ENCODE results near the gene PTPRA. TPM values are rescaled to one million over a fixed set of nuclear protein-coding genes. Genes with fewer than 3 reads are reported as not detected.

Gene PTPRA
- total and polyA plus RNA-seq, 9 of the 15 experiments (the other 6 are each of a cell fraction or from before 2014, with no cell fraction given), result 3.4 to 80.5 (median 28.0) TPM

DNA sequence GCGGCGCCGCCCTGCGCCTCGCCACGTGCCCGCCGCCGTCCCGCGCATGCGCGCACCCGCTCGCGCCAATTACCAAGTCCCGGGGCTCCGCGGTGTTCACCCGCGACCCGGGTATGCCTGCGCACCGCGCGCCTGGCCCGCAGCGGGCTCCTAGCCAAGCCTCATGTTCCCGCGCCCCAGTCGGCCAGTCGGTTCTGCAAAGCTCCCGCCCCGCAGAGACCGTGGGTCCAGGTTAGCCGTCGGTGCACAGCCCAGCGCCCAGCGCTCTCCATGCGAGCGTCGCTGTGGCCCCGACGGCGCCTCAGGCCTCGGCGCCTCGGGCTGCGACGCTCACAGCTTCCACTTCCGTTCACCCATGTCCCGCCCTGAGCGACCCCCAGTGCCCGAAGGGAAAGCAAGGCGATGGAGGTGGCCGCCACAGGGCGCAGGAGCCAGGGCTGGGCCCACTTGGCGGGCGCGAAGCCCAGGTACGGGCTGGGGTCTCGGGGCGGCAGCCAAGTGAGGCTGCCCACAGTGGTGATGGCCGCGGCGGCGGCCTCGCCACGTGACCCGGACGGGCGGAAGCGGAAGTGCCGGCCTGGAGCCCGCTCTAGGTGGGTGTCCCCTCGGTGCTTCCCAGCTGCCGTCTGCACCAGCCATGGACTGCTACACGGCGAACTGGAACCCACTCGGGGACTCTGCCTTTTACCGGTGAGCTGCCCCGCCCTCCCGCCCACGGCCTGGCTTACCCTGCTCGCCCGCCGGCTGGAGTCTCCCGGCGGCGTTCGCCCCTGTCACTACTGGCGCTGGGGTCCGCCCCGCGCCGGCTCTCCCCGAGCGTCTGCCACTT is 32.9 kb upstream of the PTPRA start, which contains the start of the genes PCED1A and VPS16 (continued):
- TF ChIP-seq, protein P1, sequence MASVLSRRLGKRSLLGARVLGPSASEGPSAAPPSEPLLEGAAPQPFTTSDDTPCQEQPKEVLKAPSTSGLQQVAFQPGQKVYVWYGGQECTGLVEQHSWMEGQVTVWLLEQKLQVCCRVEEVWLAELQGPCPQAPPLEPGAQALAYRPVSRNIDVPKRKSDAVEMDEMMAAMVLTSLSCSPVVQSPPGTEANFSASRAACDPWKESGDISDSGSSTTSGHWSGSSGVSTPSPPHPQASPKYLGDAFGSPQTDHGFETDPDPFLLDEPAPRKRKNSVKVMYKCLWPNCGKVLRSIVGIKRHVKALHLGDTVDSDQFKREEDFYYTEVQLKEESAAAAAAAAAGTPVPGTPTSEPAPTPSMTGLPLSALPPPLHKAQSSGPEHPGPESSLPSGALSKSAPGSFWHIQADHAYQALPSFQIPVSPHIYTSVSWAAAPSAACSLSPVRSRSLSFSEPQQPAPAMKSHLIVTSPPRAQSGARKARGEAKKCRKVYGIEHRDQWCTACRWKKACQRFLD (CRISPR knock-in tag; IDR thresholded peaks at IDR 0.05), result peak; percentile 71; the same call in 1 of the 2 replicates
- no peak for TF ChIP-seq CBFB (CRISPR knock-in tag; IDR thresholded peaks at IDR 0.05)
- TF ChIP-seq HMG20A (CRISPR knock-in tag; conservative IDR thresholded peaks at IDR 0.05), result no peak
- TF ChIP-seq ERF (CRISPR knock-in tag; IDR thresholded peaks at IDR 0.05), result 0 out of 2 replicates have a peak, but pooled peaks have one; percentile 73
- no peak for TF ChIP-seq BRCA1 (IDR thresholded peaks at IDR 0.05)
- no peak for TF ChIP-seq BRCA1 (CRISPR knock-in tag; IDR thresholded peaks at IDR 0.05)
- TF ChIP-seq, protein P2, sequence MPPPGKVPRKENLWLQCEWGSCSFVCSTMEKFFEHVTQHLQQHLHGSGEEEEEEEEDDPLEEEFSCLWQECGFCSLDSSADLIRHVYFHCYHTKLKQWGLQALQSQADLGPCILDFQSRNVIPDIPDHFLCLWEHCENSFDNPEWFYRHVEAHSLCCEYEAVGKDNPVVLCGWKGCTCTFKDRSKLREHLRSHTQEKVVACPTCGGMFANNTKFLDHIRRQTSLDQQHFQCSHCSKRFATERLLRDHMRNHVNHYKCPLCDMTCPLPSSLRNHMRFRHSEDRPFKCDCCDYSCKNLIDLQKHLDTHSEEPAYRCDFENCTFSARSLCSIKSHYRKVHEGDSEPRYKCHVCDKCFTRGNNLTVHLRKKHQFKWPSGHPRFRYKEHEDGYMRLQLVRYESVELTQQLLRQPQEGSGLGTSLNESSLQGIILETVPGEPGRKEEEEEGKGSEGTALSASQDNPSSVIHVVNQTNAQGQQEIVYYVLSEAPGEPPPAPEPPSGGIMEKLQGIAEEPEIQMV (tag; conservative IDR thresholded peaks at IDR 0.05; ENCODE audit: low read depth), result no peak
- no peak for TF ChIP-seq ARNT (IDR thresholded peaks at IDR 0.05)
- no peak; the same call in 1 of the 2 replicates for TF ChIP-seq ZNF431 (CRISPR knock-in tag; IDR thresholded peaks at IDR 0.05)
- TF ChIP-seq, protein P3, sequence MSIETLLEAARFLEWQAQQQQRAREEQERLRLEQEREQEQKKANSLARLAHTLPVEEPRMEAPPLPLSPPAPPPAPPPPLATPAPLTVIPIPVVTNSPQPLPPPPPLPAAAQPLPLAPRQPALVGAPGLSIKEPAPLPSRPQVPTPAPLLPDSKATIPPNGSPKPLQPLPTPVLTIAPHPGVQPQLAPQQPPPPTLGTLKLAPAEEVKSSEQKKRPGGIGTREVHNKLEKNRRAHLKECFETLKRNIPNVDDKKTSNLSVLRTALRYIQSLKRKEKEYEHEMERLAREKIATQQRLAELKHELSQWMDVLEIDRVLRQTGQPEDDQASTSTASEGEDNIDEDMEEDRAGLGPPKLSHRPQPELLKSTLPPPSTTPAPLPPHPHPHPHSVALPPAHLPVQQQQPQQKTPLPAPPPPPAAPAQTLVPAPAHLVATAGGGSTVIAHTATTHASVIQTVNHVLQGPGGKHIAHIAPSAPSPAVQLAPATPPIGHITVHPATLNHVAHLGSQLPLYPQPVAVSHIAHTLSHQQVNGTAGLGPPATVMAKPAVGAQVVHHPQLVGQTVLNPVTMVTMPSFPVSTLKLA (conservative IDR thresholded peaks at IDR 0.05), result peak; percentile 98 to 99
- TF ChIP-seq LEF1 (IDR thresholded peaks at IDR 0.05), result no peak
- TF ChIP-seq FOXJ3 (CRISPR knock-in tag; IDR thresholded peaks at IDR 0.05), result no peak
- TF ChIP-seq YBX1 (IDR thresholded peaks at IDR 0.05), result no peak
- no peak for TF ChIP-seq NFE2 (IDR thresholded peaks at IDR 0.05; ENCODE audit: low read depth)
- TF ChIP-seq, protein P4, sequence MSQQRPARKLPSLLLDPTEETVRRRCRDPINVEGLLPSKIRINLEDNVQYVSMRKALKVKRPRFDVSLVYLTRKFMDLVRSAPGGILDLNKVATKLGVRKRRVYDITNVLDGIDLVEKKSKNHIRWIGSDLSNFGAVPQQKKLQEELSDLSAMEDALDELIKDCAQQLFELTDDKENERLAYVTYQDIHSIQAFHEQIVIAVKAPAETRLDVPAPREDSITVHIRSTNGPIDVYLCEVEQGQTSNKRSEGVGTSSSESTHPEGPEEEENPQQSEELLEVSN (IDR thresholded peaks at IDR 0.05; ENCODE audit: borderline replicate concordance in 1 of 2, extremely low read depth in 1 of 2, insufficient read depth in 1 of 2, insufficient read length in 1 of 2, low read depth in 1 of 2, low read length in 1 of 2, poor library complexity in 1 of 2, severe bottlenecking in 1 of 2), result peak; percentile 72
- no peak for TF ChIP-seq MAFF (IDR thresholded peaks at IDR 0.05; ENCODE audit: low read length)
- TF ChIP-seq, protein P5, sequence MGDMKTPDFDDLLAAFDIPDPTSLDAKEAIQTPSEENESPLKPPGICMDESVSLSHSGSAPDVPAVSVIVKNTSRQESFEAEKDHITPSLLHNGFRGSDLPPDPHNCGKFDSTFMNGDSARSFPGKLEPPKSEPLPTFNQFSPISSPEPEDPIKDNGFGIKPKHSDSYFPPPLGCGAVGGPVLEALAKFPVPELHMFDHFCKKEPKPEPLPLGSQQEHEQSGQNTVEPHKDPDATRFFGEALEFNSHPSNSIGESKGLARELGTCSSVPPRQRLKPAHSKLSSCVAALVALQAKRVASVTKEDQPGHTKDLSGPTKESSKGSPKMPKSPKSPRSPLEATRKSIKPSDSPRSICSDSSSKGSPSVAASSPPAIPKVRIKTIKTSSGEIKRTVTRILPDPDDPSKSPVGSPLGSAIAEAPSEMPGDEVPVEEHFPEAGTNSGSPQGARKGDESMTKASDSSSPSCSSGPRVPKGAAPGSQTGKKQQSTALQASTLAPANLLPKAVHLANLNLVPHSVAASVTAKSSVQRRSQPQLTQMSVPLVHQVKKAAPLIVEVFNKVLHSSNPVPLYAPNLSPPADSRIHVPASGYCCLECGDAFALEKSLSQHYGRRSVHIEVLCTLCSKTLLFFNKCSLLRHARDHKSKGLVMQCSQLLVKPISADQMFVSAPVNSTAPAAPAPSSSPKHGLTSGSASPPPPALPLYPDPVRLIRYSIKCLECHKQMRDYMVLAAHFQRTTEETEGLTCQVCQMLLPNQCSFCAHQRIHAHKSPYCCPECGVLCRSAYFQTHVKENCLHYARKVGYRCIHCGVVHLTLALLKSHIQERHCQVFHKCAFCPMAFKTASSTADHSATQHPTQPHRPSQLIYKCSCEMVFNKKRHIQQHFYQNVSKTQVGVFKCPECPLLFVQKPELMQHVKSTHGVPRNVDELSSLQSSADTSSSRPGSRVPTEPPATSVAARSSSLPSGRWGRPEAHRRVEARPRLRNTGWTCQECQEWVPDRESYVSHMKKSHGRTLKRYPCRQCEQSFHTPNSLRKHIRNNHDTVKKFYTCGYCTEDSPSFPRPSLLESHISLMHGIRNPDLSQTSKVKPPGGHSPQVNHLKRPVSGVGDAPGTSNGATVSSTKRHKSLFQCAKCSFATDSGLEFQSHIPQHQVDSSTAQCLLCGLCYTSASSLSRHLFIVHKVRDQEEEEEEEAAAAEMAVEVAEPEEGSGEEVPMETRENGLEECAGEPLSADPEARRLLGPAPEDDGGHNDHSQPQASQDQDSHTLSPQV (IDR thresholded peaks at IDR 0.05), result peak; percentile 70

Data from K562 (cell line).